ENCODE results near the gene RNF126. TPM values are rescaled to one million over a fixed set of nuclear protein-coding genes. Genes with fewer than 3 reads are reported as not detected.

RNF126 gene
- total RNA-seq, 2 experiments from 2014 or later: 79.0 to 84.8 TPM

- peaks cover 2% of the 10 kb centered on the region for H3K27me3 Mint-ChIP-seq
- no peak for ATAC-seq (ENCODE audit: low read depth)
- no peak overlapping the region for H3K27ac Mint-ChIP-seq
- POLR2A ChIA-PET: no interaction called here
- no peak overlapping the region for H3K4me3 Mint-ChIP-seq
- no peak for DNase-seq
- no peaks in the 10 kb centered on the region for H3K9me3 Mint-ChIP-seq
- peaks cover 5% of the 10 kb centered on the region for H3K4me1 Mint-ChIP-seq
- peaks cover 2% of the 10 kb centered on the region for H3K36me3 Mint-ChIP-seq
Measured at GRCh38 chr19:643736-644135, 19.3 kb downstream of the RNF126 start.

- H3K27me3 Mint-ChIP-seq: peaks cover 2% of the 10 kb centered on the region
- no peak overlapping the region for H3K4me3 Mint-ChIP-seq
- H3K36me3 Mint-ChIP-seq: peaks cover 2% of the 10 kb centered on the region
- ATAC-seq (ENCODE audit: low read depth): no peak
- DNase-seq: no peak
- peak overlapping the region; percentile 64 for H3K27ac Mint-ChIP-seq
- POLR2A ChIA-PET: no interaction called here
- peaks cover 5% of the 10 kb centered on the region for H3K4me1 Mint-ChIP-seq
- no peaks in the 10 kb centered on the region for H3K9me3 Mint-ChIP-seq
Measured at GRCh38 chr19:642767-643727, 20.0 kb downstream of the RNF126 start.

- peaks cover 2% of the 10 kb centered on the region for H3K36me3 Mint-ChIP-seq
Measured at GRCh38 chr19:641702-642101, 21.3 kb downstream of the RNF126 start.

DNA sequence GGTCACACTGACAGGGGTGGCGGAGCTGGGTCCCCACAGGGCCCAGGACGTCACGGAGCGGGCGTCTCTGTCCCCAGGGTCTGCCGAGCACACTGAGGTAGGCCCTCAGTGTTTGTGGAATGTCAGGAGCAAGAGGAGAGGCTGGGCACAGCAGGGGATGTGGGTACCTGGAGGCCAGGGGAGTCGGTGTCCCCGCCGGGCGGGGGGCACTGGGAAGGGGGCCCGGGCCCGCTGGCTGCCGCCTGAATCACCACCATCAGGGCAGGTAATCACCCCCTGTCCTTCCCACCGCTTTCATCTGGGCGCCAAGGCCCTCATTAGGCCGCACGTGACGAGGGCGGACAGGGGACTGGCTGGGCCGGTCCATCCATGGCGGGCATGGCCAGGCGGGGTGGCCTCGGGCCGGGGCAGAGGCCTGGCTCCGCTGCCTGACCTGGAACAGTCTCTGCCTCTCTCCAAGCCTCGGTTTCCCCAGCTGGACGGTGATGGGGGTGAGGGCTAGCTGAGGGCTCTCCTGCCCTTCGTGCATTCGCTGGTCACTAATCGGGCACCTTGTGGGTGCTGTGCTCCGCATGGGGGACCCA lies 22.3 kb downstream of the RNF126 start:
- Mint-ChIP-seq H3K36me3 (peaks cover 2% of the 10 kb centered on the region), H3K9me3 (no peaks in the 10 kb centered on the region), H3K27me3 (peaks cover 2% of the 10 kb centered on the region), H3K4me3 (no peak overlapping the region), H3K4me1 (peaks cover 5% of the 10 kb centered on the region), H3K27ac (no peak overlapping the region)
- DNase-seq (no peak), ATAC-seq (ENCODE audit: low read depth) (no peak)
- POLR2A ChIA-PET: no interaction called here

More at GRCh38 chr19:641702-642101, 21.3 kb downstream of the RNF126 start:
- H3K27me3 Mint-ChIP-seq: peaks cover 2% of the 10 kb centered on the region
- POLR2A ChIA-PET: no interaction called here
- H3K4me1 Mint-ChIP-seq: peaks cover 5% of the 10 kb centered on the region
- no peak overlapping the region for H3K4me3 Mint-ChIP-seq
- no peak overlapping the region for H3K27ac Mint-ChIP-seq
- H3K9me3 Mint-ChIP-seq: no peaks in the 10 kb centered on the region
- ATAC-seq (ENCODE audit: low read depth) (no peak), DNase-seq (no peak)

GRCh38 chr19:640161-640558 lies 22.9 kb downstream of the RNF126 start:
- no peak for ATAC-seq (ENCODE audit: low read depth)
- Mint-ChIP-seq H3K27me3 (peaks cover 2% of the 10 kb centered on the region), H3K9me3 (no peaks in the 10 kb centered on the region), H3K4me1 (peaks cover 5% of the 10 kb centered on the region), H3K27ac (no peak overlapping the region), H3K4me3 (no peak overlapping the region), H3K36me3 (peaks cover 2% of the 10 kb centered on the region)
- DNase-seq: no peak
- POLR2A ChIA-PET: no interaction called here

GRCh38 chr19:639253-640160 lies 23.5 kb downstream of the RNF126 start, which contains the start of gene FGF22:
FGF22 (plus strand) TSS chr19:639879; CDS start chr19:639926, 47 bp downstream.
- POLR2A ChIA-PET: no interaction called here
- H3K4me3 Mint-ChIP-seq: peak within 1 kb of the TSS; percentile 88
- peaks cover 2% of the 10 kb centered on the region for H3K27me3 Mint-ChIP-seq
- H3K9me3 Mint-ChIP-seq: no peaks in the 10 kb centered on the region
- no peaks in the 10 kb centered on the region for H3K36me3 Mint-ChIP-seq
- peak within 1 kb of the TSS; percentile 61 for H3K27ac Mint-ChIP-seq
- peaks cover 5% of the 10 kb centered on the region for H3K4me1 Mint-ChIP-seq
- DNase-seq (peak; percentile 95), ATAC-seq (ENCODE audit: low read depth) (peak; percentile 90)

GRCh38 chr19:638906-639252 lies 24.1 kb downstream of the RNF126 start:
- no peak for DNase-seq
- POLR2A ChIA-PET: no interaction called here
- H3K9me3 Mint-ChIP-seq: no peaks in the 10 kb centered on the region
- H3K36me3 Mint-ChIP-seq: no peaks in the 10 kb centered on the region
- no peak overlapping the region for H3K27ac Mint-ChIP-seq
- H3K27me3 Mint-ChIP-seq: peaks cover 2% of the 10 kb centered on the region
- H3K4me3 Mint-ChIP-seq: peak overlapping the region; percentile 88
- no peak for ATAC-seq (ENCODE audit: low read depth)
- peaks cover 6% of the 10 kb centered on the region for H3K4me1 Mint-ChIP-seq

- peaks cover 2% of the 10 kb centered on the region for H3K36me3 Mint-ChIP-seq
- no peak for DNase-seq
- H3K27ac Mint-ChIP-seq: no peak overlapping the region
- no peak for ATAC-seq (ENCODE audit: low read depth)
- H3K9me3 Mint-ChIP-seq: no peaks in the 10 kb centered on the region
- POLR2A ChIA-PET: interaction anchor here (1.0 to 1.1 kb wide), 2 partner anchors 21 to 634 kb away, joined by 3 read pairs; partner anchors contain the start of gene CIRBP
- H3K4me3 Mint-ChIP-seq: no peak overlapping the region
- peaks cover 10% of the 10 kb centered on the region for H3K4me1 Mint-ChIP-seq
- H3K27me3 Mint-ChIP-seq: peaks cover 2% of the 10 kb centered on the region
Measured at GRCh38 chr19:634975-635652, 27.9 kb downstream of the RNF126 start.

DNA sequence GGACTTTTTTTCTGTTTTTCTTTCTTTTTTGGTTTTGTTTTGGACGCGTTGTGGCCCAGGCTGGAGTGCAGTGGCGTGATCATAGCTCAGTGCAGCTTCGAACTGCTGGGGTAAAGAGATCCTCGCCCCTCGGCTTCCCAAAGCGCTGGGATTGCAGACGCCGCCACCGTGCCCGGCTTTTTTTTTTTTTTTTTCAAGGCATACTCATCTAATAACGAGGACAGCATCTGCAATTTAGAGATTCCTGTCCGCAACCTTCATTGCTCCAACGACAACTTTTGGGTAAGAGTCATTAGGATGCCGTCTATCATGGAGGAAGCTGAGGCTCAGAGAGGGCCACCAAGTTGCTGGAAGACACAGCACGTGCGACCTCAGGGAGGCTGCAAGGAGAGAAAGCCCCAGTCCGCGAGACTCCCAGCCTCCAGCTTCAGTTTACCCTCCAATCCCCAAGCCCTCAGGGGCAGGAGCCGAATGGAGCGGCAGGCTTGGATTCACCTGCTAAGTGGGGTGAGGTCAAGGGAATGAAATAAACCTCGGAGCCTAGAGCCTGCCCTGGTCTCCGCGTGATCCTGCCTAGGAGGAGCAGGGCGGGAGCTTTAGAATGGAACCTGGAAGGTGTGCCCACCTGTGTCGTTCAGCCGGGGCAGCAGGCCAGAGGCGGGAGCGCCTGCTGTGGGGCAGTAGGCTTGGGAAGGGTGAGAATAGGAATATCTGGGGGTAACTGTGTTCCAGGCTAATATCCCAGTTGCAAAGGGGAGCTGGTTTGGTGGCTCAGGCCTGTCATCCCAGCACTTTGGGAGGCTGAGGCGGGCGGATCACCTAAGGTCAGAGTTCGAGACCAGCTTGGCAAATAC lies 29.0 kb downstream of the RNF126 start:
- ATAC-seq (ENCODE audit: low read depth) (peak; percentile 1), DNase-seq (no peak)
- Mint-ChIP-seq H3K27ac (peak overlapping the region; percentile 77), H3K4me3 (peak overlapping the region; percentile 87), H3K9me3 (no peaks in the 10 kb centered on the region), H3K36me3 (peaks cover 3% of the 10 kb centered on the region), H3K27me3 (no peaks in the 10 kb centered on the region), H3K4me1 (peaks cover 7% of the 10 kb centered on the region)
- POLR2A ChIA-PET: interaction anchor here (0.7 to 1.4 kb wide), 14 partner anchors 11 to 635 kb away, joined by 3 to 15 read pairs (median 3); partner anchors contain the start of genes CDC34, CIRBP and RNF126

DNA sequence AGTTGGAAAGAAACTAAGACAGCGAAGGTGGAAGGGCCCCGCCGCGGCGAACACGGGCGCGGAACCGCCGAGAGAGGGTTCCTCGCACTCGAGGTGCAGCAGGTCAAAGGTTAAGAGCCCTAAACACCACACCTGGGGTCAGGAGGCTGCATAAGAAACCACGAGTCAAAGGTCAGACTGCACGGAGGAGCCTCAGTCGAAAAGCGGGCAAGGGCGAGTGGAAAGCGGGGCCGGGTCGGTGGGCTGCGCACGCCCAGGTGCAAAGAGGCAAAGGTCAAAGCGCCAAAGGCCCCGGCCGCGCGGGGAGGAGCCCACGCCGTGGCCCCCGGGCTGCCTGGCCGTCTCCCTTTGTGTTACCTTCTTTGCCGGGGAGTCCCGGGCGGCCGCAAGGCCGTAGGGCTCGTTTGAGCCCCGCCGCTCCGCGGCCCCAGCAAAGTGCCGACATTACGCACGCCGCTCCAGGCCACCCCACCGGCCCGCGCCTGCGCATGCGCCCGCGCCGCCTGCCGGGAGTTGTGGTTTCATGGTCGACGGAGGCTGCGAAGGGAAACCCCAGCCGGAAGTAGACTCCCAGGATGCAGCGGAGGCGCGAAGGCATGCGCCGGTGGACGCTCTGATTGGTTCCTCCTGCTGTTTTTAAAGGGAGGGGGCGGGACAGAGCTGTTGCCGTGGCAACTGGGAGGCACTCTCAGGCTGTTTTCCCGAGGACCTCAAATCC lies 29.8 kb downstream of the RNF126 start, which contains the start of gene POLRMT:
Gene POLRMT, minus strand, starts transcription at position 470 of the 718 bp plus-strand sequence. Its CDS starts 25 bp downstream, at position 445.
- H3K4me1 Mint-ChIP-seq: peaks cover 9% of the 10 kb centered on the region
- ATAC-seq (ENCODE audit: low read depth): peak; percentile 95
- H3K4me3 Mint-ChIP-seq: peak within 1 kb of the TSS; percentile 87
- H3K36me3 Mint-ChIP-seq: peaks cover 6% of the 10 kb centered on the region
- POLR2A ChIA-PET: interaction anchor here (0.7 to 1.4 kb wide), 10 partner anchors 12 to 127 kb away, joined by 3 to 15 read pairs (median 3); partner anchors contain the start of gene RNF126
- H3K27me3 Mint-ChIP-seq: no peaks in the 10 kb centered on the region
- DNase-seq: peak; percentile 95
- H3K27ac Mint-ChIP-seq: peak within 1 kb of the TSS; percentile 94
- H3K9me3 Mint-ChIP-seq: no peaks in the 10 kb centered on the region

GRCh38 chr19:632579-633067 lies 30.4 kb downstream of the RNF126 start:
- ATAC-seq (ENCODE audit: low read depth) (peak; percentile 24), DNase-seq (no peak)
- peaks cover 6% of the 10 kb centered on the region for H3K36me3 Mint-ChIP-seq
- H3K4me1 Mint-ChIP-seq: peaks cover 9% of the 10 kb centered on the region
- no peaks in the 10 kb centered on the region for H3K9me3 Mint-ChIP-seq
- peak overlapping the region; percentile 94 for H3K27ac Mint-ChIP-seq
- peak overlapping the region; percentile 87 for H3K4me3 Mint-ChIP-seq
- POLR2A ChIA-PET: interaction anchor here (0.8 to 1.4 kb wide), 4 partner anchors 27 to 100 kb away, joined by 3 to 4 read pairs (median 3); no protein-coding TSS in a partner anchor
- no peaks in the 10 kb centered on the region for H3K27me3 Mint-ChIP-seq
